SK-N-SH treated with all-trans-retinoic acid at 6 μM for 48 hours (cell line): ENCODE results near the gene XKR8.

Experiments
- ATAC-seq: fragments of 200-7000 bp; cut with Tn5 transposase; 3 replicates; pipeline ENCODE4 v1.9.1; 2020; ENCODE audit warnings: mild to moderate bottlenecking, moderate library complexity
- ARNTL ChIP-seq: fragments of 450-650 bp; formaldehyde crosslinking; IDR thresholded peaks from 2 replicates; pipeline ENCODE4 v1.5.0; 2020; ENCODE audit warnings: low read depth, mild to moderate bottlenecking, moderate library complexity, borderline replicate concordance
- BACH2 ChIP-seq: fragments of 250-450 bp; sonication (Bioruptor Pico); IDR thresholded peaks from 2 replicates; pipeline ENCODE4 v1.9.0; 2021; ENCODE audit warnings: mild to moderate bottlenecking, borderline replicate concordance
- ESRRG ChIP-seq: fragments of 250-450 bp; sonication (Bioruptor Pico); IDR thresholded peaks from 2 replicates; pipeline ENCODE4 v1.6.1; 2021; ENCODE audit warnings: mild to moderate bottlenecking
- GLIS3 ChIP-seq: fragments of 250-450 bp; sonication (Bioruptor Pico); IDR thresholded peaks from 2 replicates; pipeline ENCODE4 v1.5.0; 2020; ENCODE audit warnings: mild to moderate bottlenecking, moderate library complexity
- ISL1 ChIP-seq: fragments of 250-450 bp; sonication (Bioruptor Pico); IDR thresholded peaks from 2 replicates; pipeline ENCODE4 v2.1.2; 2022; ENCODE audit warnings: mild to moderate bottlenecking, moderate library complexity
- PPARA ChIP-seq: fragments of 250-450 bp; sonication (Bioruptor Pico); IDR thresholded peaks from 2 replicates; pipeline ENCODE4 v1.5.0; 2020; ENCODE audit warnings: mild to moderate bottlenecking, borderline replicate concordance
- RARB ChIP-seq: fragments of 250-450 bp; sonication (Bioruptor Pico); IDR thresholded peaks from 2 replicates; pipeline ENCODE4 v1.8.0; 2021; ENCODE audit warnings: mild to moderate bottlenecking, moderate library complexity
- SNAI2 ChIP-seq: fragments of 250-450 bp; sonication (Bioruptor Pico); IDR thresholded peaks from 2 replicates; pipeline ENCODE4 v1.5.0; 2020; ENCODE audit warnings: mild to moderate bottlenecking, moderate library complexity
- TCF4 ChIP-seq: fragments of 250-450 bp; sonication (Bioruptor Pico); IDR thresholded peaks from 2 replicates; pipeline ENCODE4 v1.8.0; 2021; ENCODE audit warnings: mild to moderate bottlenecking, moderate library complexity, borderline replicate concordance
- TOX ChIP-seq: fragments of 250-450 bp; sonication (Bioruptor Pico); IDR thresholded peaks from 2 replicates; pipeline ENCODE4 v1.8.0; 2021; ENCODE audit warnings: mild to moderate bottlenecking, moderate library complexity, borderline replicate concordance
- ZC3H10 ChIP-seq: fragments of 250-450 bp; sonication (Bioruptor Pico); IDR thresholded peaks from 2 replicates; pipeline ENCODE4 v1.5.1; 2021; ENCODE audit warnings: mild to moderate bottlenecking, moderate library complexity
- ZFP3 ChIP-seq: fragments of 250-450 bp; sonication (Bioruptor Pico); IDR thresholded peaks from 2 replicates; pipeline ENCODE4 v1.5.0; 2020; ENCODE audit warnings: mild to moderate bottlenecking, moderate library complexity
- ZFP30 ChIP-seq: fragments of 450-650 bp; formaldehyde crosslinking; IDR thresholded peaks from 2 replicates; pipeline ENCODE4 v1.5.0; 2022; ENCODE audit warnings: mild to moderate bottlenecking, moderate library complexity
- ZNF565 ChIP-seq: fragments of 450-650 bp; formaldehyde crosslinking; conservative IDR thresholded peaks from 2 replicates; pipeline ENCODE4 v1.5.0; 2020; ENCODE audit warnings: low read depth, mild to moderate bottlenecking, moderate library complexity
- ZNF70 ChIP-seq: fragments of 450-650 bp; formaldehyde crosslinking; IDR thresholded peaks from 2 replicates; pipeline ENCODE4 v1.5.0; 2020; ENCODE audit warnings: mild to moderate bottlenecking, moderate library complexity
- TF ChIP-seq, protein P1 (sequence below): fragments of 250-450 bp; sonication (Bioruptor Pico); IDR thresholded peaks from 2 replicates; pipeline ENCODE4 v1.8.0; 2021; ENCODE audit warnings: low read depth, mild to moderate bottlenecking, moderate library complexity, borderline replicate concordance
- TF ChIP-seq, protein P2 (sequence below): fragments of 250-450 bp; sonication (Bioruptor Pico); IDR thresholded peaks from 2 replicates; pipeline ENCODE4 v1.5.1; 2021; ENCODE audit warnings: mild to moderate bottlenecking, moderate library complexity
- TF ChIP-seq, protein P3 (sequence below): fragments of 250-450 bp; sonication (Bioruptor Pico); IDR thresholded peaks from 2 replicates; pipeline ENCODE4 v1.5.0; 2020; ENCODE audit warnings: mild to moderate bottlenecking, moderate library complexity
- TF ChIP-seq, protein P4 (sequence below): fragments of 250-450 bp; sonication (Bioruptor Pico); IDR thresholded peaks from 2 replicates; pipeline ENCODE4 v1.5.1; 2020; ENCODE audit warnings: low read depth, mild to moderate bottlenecking, moderate library complexity
- TF ChIP-seq, protein P5 (sequence below): fragments of 250-450 bp; sonication (Bioruptor Pico); IDR thresholded peaks from 2 replicates; pipeline ENCODE4 v1.8.0; 2020; ENCODE audit warnings: mild to moderate bottlenecking, moderate library complexity, borderline replicate concordance

XKR8 gene

DNA sequence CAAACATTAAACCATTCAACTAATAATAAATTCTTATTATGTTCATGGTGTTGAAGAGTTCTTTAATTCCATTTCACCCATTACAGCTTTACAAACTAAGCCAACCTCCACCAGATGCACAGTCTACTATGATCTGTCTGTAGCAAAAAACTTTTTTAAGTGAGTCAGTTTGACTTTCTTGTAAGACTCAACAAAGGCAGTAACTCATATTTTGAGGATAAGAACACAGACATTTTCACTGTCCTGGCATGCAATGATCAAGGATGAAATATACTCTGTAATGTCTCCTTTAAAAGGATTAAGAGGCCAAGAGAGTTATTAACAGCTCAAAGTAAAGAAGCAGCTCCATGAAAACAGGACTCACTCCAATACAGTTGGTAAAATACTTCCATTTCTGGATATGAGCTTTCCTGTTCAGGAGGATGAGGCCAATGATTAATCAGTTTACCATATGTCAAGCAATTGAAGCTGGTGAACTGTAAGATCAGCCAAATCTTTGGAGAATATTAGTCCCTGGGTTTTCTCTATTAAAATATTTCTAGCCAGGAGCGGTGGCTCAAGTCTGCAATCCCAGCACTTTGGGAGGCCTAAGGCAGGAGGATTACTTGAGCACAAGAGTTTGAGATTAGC is 20.6 kb downstream of the XKR8 start:
- TF ChIP-seq TCF4 (no peak), BACH2 (CRISPR knock-in tag) (no peak), ZC3H10 (no peak), ZNF565 (CRISPR knock-in tag) (no peak), SNAI2 (CRISPR knock-in tag) (no peak), PPARA (CRISPR knock-in tag) (no peak), RARB (no peak), ESRRG (no peak), ARNTL (CRISPR knock-in tag) (no peak), ISL1 (no peak), ZNF70 (CRISPR knock-in tag) (no peak), GLIS3 (CRISPR knock-in tag) (no peak)
- TF ChIP-seq, protein P1, sequence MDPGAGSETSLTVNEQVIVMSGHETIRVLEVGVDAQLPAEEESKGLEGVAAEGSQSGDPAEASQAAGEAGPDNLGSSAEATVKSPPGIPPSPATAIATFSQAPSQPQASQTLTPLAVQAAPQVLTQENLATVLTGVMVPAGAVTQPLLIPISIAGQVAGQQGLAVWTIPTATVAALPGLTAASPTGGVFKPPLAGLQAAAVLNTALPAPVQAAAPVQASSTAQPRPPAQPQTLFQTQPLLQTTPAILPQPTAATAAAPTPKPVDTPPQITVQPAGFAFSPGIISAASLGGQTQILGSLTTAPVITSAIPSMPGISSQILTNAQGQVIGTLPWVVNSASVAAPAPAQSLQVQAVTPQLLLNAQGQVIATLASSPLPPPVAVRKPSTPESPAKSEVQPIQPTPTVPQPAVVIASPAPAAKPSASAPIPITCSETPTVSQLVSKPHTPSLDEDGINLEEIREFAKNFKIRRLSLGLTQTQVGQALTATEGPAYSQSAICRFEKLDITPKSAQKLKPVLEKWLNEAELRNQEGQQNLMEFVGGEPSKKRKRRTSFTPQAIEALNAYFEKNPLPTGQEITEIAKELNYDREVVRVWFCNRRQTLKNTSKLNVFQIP: no peak
- TF ChIP-seq, protein P2, sequence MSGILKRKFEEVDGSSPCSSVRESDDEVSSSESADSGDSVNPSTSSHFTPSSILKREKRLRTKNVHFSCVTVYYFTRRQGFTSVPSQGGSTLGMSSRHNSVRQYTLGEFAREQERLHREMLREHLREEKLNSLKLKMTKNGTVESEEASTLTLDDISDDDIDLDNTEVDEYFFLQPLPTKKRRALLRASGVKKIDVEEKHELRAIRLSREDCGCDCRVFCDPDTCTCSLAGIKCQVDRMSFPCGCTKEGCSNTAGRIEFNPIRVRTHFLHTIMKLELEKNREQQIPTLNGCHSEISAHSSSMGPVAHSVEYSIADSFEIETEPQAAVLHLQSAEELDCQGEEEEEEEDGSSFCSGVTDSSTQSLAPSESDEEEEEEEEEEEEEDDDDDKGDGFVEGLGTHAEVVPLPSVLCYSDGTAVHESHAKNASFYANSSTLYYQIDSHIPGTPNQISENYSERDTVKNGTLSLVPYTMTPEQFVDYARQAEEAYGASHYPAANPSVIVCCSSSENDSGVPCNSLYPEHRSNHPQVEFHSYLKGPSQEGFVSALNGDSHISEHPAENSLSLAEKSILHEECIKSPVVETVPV: no peak
- TF ChIP-seq, protein P3, sequence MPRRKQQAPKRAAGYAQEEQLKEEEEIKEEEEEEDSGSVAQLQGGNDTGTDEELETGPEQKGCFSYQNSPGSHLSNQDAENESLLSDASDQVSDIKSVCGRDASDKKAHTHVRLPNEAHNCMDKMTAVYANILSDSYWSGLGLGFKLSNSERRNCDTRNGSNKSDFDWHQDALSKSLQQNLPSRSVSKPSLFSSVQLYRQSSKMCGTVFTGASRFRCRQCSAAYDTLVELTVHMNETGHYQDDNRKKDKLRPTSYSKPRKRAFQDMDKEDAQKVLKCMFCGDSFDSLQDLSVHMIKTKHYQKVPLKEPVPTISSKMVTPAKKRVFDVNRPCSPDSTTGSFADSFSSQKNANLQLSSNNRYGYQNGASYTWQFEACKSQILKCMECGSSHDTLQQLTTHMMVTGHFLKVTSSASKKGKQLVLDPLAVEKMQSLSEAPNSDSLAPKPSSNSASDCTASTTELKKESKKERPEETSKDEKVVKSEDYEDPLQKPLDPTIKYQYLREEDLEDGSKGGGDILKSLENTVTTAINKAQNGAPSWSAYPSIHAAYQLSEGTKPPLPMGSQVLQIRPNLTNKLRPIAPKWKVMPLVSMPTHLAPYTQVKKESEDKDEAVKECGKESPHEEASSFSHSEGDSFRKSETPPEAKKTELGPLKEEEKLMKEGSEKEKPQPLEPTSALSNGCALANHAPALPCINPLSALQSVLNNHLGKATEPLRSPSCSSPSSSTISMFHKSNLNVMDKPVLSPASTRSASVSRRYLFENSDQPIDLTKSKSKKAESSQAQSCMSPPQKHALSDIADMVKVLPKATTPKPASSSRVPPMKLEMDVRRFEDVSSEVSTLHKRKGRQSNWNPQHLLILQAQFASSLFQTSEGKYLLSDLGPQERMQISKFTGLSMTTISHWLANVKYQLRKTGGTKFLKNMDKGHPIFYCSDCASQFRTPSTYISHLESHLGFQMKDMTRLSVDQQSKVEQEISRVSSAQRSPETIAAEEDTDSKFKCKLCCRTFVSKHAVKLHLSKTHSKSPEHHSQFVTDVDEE (CRISPR knock-in tag): no peak
- TF ChIP-seq, protein P4, sequence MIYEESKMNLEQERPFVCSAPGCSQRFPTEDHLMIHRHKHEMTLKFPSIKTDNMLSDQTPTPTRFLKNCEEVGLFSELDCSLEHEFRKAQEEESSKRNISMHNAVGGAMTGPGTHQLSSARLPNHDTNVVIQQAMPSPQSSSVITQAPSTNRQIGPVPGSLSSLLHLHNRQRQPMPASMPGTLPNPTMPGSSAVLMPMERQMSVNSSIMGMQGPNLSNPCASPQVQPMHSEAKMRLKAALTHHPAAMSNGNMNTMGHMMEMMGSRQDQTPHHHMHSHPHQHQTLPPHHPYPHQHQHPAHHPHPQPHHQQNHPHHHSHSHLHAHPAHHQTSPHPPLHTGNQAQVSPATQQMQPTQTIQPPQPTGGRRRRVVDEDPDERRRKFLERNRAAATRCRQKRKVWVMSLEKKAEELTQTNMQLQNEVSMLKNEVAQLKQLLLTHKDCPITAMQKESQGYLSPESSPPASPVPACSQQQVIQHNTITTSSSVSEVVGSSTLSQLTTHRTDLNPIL (CRISPR knock-in tag): no peak
- TF ChIP-seq, protein P5, sequence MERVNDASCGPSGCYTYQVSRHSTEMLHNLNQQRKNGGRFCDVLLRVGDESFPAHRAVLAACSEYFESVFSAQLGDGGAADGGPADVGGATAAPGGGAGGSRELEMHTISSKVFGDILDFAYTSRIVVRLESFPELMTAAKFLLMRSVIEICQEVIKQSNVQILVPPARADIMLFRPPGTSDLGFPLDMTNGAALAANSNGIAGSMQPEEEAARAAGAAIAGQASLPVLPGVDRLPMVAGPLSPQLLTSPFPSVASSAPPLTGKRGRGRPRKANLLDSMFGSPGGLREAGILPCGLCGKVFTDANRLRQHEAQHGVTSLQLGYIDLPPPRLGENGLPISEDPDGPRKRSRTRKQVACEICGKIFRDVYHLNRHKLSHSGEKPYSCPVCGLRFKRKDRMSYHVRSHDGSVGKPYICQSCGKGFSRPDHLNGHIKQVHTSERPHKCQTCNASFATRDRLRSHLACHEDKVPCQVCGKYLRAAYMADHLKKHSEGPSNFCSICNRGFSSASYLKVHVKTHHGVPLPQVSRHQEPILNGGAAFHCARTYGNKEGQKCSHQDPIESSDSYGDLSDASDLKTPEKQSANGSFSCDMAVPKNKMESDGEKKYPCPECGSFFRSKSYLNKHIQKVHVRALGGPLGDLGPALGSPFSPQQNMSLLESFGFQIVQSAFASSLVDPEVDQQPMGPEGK (CRISPR knock-in tag): no peak
- TF ChIP-seq, all 23 proteins: peak for 0
- no peak; the same call in 2 of the 3 replicates for ATAC-seq

DNA sequence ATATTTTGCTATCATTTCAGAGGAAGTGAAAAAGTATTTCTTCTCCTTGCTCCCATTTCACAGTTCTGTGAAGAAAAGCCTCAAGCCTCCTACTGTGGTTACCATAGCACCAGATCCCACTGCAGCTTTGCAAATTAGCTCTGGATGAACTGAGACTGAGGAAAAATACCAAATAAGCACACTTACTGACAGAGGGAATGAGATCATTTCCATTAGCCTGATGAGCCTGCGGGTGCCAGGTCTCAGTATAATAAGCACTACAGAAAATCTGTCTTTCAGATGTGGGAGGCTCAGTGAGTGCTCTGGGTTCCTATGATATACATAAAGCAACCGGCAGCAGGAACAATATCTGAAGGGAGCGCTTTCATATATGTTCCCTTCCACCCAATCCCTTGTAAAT is 21.4 kb downstream of the XKR8 start:
- TF ChIP-seq, protein P1: no peak
- TF ChIP-seq GLIS3 (CRISPR knock-in tag) (no peak), SNAI2 (CRISPR knock-in tag) (no peak), TCF4 (no peak), BACH2 (CRISPR knock-in tag) (no peak), ESRRG (no peak), TOX (no peak), ZFP3 (no peak), ZFP30 (CRISPR knock-in tag) (no peak)
- TF ChIP-seq, protein P3 (CRISPR knock-in tag): no peak
- no peak for ATAC-seq
